ENCODE results near the gene EFCC1. TPM values are rescaled to one million over a fixed set of nuclear protein-coding genes. Genes with fewer than 3 reads are reported as not detected.

The EFCC1 gene
- total and polyA plus RNA-seq, 2 of the 8 experiments (the other 6 are each of a cell fraction or from before 2014, with no cell fraction given), result 0.14 to 0.37 TPM

- TF ChIP-seq CHD7 (IDR thresholded peaks at IDR 0.05; ENCODE audit: insufficient replicate concordance, low read length) (no peak), SUZ12 (IDR thresholded peaks at IDR 0.05; ENCODE audit: low read length) (no peak), YY1 (IDR thresholded peaks at IDR 0.05; ENCODE audit: low read depth, low read length) (no peak), KDM1A (IDR thresholded peaks at IDR 0.05; ENCODE audit: borderline replicate concordance, low read length) (0 out of 2 replicates have a peak, but pooled peaks have one; percentile 51), HDAC2 (IDR thresholded peaks at IDR 0.05; ENCODE audit: borderline replicate concordance in 1 of 2, low read depth in 2 of 2, low read length in 2 of 2) (peak in 1 of 2 experiments; percentile 92; a peak in 2 of 4 replicates), SIX5 (IDR thresholded peaks at IDR 0.05; ENCODE audit: low read depth, low read length) (no peak), TAF1 (IDR thresholded peaks at IDR 0.05; ENCODE audit: low read depth, low read length) (no peak)
Observed at GRCh38 chr3:129026728-129027543, 25.8 kb downstream of the EFCC1 start (continued).
